Embryonic facial prominence (tissue), 1 donor: ENCODE results near the gene PPP2R2C.

Experiments
- DNase-seq: peaks from one replicate; pipeline ENCODE4 v3.0.0-alpha.2; 2016; ENCODE audit errors: extremely low spot score

Gene PPP2R2C

DNA sequence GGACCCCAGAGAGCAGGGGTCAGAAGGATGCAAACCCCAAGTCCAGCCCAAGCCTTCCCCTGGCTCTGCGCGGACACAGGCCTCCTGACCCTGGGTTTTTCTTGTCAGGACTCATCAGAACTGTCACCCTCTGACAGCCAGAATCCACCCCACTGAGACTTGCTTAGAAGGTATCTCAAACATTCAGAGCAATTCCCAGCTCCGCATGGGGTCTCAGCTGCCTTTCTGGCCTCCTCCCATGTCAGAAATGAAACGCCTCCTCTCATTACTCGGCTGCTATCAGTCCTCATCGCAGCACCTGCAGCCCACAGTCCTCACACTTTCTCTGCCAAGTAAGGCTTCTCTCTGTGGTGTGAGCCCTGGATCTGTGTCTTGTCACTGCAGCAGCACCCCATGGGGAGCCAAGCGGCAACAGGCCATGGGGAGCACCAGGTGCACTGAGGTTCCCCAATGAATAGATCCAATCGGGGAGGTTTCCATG, 105.0 kb downstream of the PPP2R2C start:
- DNase-seq = no peak

DNA sequence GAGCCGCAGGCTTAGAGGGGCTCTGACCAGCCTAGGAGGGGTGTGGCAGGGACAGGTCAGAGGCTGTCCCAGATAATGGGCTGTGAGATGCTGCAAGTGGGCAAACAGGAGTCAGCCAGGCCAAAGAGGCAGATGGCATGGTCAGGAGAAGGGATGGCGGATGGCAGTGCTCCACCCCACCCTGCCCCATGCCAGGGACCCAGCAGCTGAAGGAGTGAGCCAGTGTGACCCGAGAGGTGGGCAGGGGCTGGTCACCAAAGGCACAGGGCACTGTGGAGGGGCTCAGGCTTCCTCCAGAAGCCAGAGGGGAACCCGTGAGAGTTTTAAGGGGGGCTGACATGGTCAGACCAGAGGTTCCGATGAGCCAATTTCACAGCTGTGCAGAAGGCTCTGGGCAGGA, 105.8 kb downstream of the PPP2R2C start:
- no peak for DNase-seq

DNA sequence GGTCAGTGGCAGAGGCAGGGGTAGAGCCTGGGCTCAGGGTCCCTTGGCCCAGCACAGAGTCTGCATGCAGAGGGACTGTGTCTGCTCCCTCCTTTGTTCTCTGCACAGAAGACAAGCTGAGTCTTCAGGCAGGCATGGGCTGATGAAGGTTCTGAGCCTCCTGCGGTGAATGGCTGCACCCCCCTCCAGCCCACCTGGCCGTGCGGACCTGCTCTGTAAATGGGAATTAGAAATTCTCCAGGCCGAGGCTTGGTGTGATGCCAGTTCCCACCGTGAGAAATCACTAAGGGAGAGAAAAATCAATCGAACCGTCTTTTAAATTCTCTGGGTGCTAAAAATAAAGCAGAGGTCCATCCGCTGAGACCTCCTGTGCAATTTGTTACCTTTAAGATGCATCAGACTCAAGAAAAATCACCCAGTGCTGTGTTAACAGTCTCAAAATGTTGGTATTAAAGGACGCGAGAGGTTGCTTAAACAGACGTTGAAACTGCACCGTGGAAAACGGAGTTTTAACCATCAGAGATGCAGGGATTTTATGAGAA, 106.8 kb downstream of the PPP2R2C start:
- no peak for DNase-seq

DNA sequence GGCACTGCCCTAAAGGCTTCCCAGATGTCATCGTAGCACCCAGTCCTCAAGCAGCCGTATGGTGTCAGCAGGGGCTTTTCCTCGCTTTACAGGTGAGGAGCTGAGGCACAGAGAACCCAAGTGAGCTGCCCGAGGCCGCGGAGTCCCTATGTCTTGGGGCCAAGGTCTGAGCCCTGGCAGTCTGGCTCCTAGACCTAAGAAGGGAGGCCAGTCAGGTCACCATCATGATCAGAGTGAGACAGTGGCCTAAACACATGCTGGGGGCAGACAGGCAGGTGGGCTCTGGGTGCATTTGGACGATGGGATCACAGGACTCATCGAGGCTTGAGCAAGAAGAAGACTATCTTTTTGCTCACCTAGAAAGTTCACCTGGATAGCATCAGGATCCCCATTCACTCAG, 107.8 kb downstream of the PPP2R2C start:
- DNase-seq = no peak

GRCh38 chr4:6364146-6364545, 108.3 kb downstream of the PPP2R2C start:
- no peak for DNase-seq

DNA sequence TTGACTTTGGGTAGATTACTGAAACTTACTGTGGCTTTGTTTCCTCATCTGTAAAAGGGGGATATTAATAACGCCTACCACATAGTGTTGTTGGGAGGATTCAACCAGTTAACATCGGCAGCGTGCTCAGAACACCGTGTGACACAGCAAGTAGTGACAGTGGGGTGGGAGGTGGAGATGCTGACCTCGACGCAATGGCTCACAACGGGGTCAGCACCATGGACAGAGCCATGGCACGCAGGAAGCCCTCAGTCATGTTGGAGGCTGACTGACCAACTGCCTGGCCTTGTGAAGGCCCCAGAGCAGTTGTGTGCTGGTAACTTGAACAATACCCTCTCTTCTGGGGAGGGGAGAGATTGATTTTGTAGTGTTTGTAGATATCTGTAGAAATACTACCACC, 109.5 kb downstream of the PPP2R2C start:
- no peak for DNase-seq

DNA sequence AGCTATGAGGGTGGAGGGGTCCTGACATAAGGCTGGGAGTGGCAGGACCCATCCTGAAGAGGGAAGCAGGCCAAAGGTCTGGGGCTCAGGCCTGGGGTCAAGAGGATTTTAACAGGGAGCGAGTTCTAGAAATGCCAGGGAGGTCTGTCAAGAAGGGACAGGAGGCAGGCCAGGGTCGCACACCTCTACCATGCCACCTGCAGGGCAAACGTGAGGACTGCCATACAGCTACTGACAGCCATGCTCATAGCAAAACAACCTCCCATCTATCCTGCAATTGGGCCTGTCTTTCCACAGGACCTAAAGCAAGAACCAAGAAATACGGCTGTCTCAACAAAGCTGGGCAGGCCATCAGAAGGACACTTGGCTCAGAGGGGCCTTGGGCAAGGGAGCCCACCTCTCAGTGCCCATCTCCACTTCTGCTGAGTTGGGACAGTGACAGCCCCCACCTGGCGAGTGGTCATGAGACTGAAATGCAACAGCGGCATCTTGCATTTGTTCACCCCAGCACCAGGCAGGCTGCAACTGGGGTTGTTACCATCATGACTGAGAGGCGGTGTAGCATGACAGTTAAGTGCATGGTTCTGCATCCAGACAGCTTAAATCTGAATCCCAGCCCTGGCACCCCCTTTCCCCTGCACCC, 110.0 kb downstream of the PPP2R2C start:
- DNase-seq = no peak

- no peak for DNase-seq
These were observed 111.2 kb downstream of the PPP2R2C start for GRCh38 chr4:6361076-6361784.

GRCh38 chr4:6360385-6360784, 112.0 kb downstream of the PPP2R2C start:
- DNase-seq = no peak

- DNase-seq = no peak
These were observed 112.7 kb downstream of the PPP2R2C start for GRCh38 chr4:6359536-6360308.

- DNase-seq = no peak
These were observed 114.9 kb downstream of the PPP2R2C start for GRCh38 chr4:6357476-6357875.

- no peak for DNase-seq
These were observed 116.3 kb downstream of the PPP2R2C start for GRCh38 chr4:6356076-6356560.

GRCh38 chr4:6355052-6355451, 117.4 kb downstream of the PPP2R2C start:
- DNase-seq = no peak

GRCh38 chr4:6354626-6355025, 117.8 kb downstream of the PPP2R2C start:
- no peak for DNase-seq

DNA sequence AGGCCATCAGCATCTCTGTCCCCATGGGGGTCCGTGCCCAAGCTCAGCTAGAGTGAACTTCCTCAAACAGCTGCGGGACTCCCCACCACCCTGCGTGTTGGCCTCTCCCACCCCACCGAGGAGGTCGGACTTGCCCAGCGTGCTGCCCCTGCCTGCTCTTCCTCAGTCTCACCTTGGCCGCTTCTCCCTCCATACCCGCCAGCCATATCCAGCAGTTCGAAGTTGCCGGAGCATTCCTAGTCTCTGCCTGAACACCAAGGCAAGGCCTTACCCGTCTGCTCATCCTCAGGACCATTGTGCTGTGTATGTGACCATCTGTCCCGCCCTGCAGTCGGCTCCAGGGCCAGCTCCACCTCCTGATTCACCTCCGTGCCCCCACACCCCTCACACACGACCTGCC, 118.3 kb downstream of the PPP2R2C start:
- DNase-seq = no peak

GRCh38 chr4:6352031-6352692, 120.3 kb downstream of the PPP2R2C start:
- DNase-seq = no peak

DNA sequence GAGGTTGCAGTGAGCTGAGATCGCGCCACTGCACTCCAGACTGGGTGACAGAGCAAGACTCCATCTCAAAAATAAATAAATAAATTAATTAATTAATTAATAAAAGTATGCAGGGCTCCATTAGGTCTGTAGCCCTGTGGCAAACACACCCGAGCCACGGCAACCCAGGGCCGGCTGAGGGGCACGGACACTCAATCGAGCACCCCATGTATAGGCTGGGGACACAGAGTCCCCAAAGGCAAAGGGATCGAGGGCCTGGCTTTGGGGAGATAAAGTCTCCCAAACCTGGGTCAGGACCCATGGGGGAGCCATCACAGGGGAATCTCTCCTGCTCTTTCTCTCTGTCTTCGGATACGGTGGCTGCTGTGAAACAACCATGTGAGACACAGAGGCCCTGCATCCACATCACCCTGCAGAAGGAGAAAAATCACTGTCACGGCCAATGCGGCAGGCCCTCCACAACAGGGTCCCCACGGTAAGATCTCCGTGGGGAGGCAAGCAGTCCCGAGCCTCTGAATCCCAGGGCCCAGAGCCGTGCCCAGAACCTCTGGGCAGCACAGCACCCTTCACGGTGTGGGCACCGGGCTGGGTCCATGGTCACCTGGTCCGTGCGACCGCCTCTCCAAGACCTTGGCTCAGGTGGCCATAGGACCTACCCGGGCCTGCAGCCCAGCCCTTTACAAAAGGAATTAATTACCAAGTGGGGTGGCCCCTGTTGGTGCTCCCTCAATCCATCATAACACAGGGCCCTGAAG, 121.0 kb downstream of the PPP2R2C start:
- DNase-seq = no peak

DNA sequence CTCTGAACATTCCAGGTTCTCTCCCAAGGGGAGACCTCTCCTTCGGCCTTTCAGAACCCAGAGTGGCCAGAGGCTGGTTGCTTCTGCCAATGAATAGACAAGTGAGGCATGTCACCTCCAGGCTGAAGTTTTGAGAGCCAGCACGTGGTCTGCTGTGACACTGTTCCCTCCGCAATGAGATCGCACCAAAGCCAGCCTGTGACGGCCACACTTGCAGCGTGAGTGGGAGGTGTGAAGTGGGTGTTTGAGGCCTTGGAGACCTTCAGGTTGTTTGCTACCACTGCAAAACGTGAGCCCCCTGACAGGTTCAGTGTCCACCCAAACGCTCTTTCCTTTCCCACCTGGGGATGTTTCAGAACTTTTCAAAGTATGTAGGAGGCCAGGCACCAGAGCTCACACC, 121.8 kb downstream of the PPP2R2C start:
- DNase-seq = no peak

DNA sequence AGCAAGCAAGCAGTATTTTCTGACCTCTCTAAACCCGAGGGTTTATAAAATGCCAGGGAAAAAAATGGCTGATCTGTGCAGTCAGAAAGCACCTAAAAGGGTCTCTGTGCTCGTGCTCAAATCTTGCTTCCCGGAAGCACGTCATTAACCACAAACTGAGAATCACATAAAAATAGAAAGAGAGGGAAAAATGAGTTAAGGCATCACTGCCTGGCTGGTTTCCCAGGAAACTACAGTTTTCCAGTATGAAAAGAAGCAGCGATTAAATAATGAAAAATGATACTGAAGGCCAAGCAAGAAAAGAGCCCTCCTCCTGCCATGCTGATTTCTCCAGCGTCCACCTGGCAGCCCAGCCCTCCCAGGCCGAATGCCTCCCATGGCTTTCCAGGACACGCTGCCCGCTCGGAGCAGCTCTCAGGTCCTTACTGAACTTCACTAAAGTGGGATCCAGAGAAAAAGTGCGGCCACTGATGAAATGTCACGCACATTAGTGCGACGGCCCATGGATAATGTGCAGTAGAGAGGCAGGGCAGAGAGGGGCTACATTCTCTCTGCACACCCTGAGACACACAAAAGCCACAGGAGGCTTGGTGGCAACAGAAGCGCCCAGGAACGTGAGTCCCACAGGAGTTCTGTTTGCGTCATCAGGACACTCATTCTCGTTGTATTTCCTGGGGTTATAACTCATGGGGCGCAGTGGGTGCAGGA, 122.4 kb downstream of the PPP2R2C start:
- peak; percentile 8 for DNase-seq

DNA sequence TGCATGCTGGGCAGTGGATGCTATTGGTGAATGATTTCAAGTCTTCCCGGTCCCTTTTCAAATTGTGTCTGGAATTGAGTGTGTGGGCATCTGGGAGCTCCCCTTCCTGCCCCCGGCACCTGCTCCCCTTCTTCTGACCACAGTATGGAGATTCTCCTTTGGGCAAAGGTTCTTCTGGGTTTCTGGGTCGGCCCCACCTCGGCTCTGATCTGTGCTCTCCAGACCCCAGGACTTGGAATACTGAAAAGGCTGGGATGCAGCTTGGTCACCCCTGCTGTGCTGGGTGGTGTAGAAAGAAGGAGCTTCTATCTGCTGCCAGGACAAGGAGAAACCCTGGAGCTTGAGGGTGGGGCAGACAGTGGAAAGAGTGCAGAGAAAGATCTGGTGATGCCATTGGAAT, 124.0 kb downstream of the PPP2R2C start:
- no peak for DNase-seq
